PC-3 (cell line): ENCODE results near the gene CHAC1. TPM values are rescaled to one million over a fixed set of nuclear protein-coding genes. Genes with fewer than 3 reads are reported as not detected.

ENCODE experiments used
- ATAC-seq: fragments of 200-7000 bp; cut with Tn5 transposase; 2 replicates; pipeline ENCODE4 v1.9.1; 2020; ENCODE audit warnings: mild to moderate bottlenecking, moderate library complexity
- BruUV-seq: library from RNA; stranded (reverse); fragments of 400-500 nt; replicated peaks from 2 replicates; lab custom pipeline; 2021; lab: Mats Ljungman, UMichigan
- CTCF ChIA-PET: fragments of 300-600 bp; sonication (Branson Sonifier 250); formaldehyde crosslinking; loops from one replicate; lab custom pipeline; 2022; ENCODE audit warnings: antibody characterized with exemption; lab: Charles Lee
- POLR2A ChIA-PET: fragments of 300-600 bp; sonication (Branson Sonifier 250); formaldehyde crosslinking; loops from one replicate; lab custom pipeline; 2022; ENCODE audit warnings: antibody characterized with exemption; ENCODE audit not compliant: unreplicated experiment; lab: Charles Lee
- DNase-seq: peaks from one replicate; pipeline ENCODE4 v3.0.0-alpha.2; 2015
- H2AFZ ChIP-seq: fragments of 300-600 bp; sonication (generic); 2 replicates; pipeline ENCODE4 v1.6.0; 2016; ENCODE audit warnings: antibody characterized with exemption, low read length
- H3F3A ChIP-seq: fragments of 300-600 bp; sonication (generic); one replicate; pipeline ENCODE4 v1.6.0; 2017; ENCODE audit warnings: antibody characterized with exemption, low read length, control low read depth, mild to moderate bottlenecking; ENCODE audit not compliant: unreplicated experiment
- H3K27ac ChIP-seq: fragments of 300-600 bp; sonication (generic); 2 replicates; pipeline ENCODE4 v1.5.1; 2016; ENCODE audit warnings: mild to moderate bottlenecking, low read length
- H3K27me3 ChIP-seq: fragments of 300-600 bp; sonication (generic); 2 replicates; pipeline ENCODE4 v1.6.1; 2016; ENCODE audit warnings: low read length, mixed read lengths
- H3K36me3 ChIP-seq: fragments of 300-600 bp; sonication (generic); 2 replicates; pipeline ENCODE4 v1.6.1; 2016; ENCODE audit warnings: low read depth, mixed run types, low read length, mixed read lengths
- H3K4me1 ChIP-seq: fragments of 300-600 bp; sonication (generic); 2 replicates; pipeline ENCODE4 v1.5.1; 2016; ENCODE audit warnings: low read length; ENCODE audit not compliant: insufficient read depth
- H3K4me2 ChIP-seq: fragments of 300-600 bp; sonication (generic); 2 replicates; pipeline ENCODE4 v1.6.0; 2016; ENCODE audit warnings: low read length
- H3K4me3 ChIP-seq: fragments of 300-600 bp; sonication (generic); 2 replicates; pipeline ENCODE4 v1.5.1; 2016; ENCODE audit warnings: mild to moderate bottlenecking, low read length, mixed read lengths
- H3K79me2 ChIP-seq: fragments of 300-600 bp; sonication (generic); 2 replicates; pipeline ENCODE4 v1.6.1; 2017; ENCODE audit warnings: low read length, mixed read lengths
- H3K9ac ChIP-seq: fragments of 300-600 bp; sonication (generic); 2 replicates; pipeline ENCODE4 v1.6.0; 2016; ENCODE audit warnings: mild to moderate bottlenecking, low read length
- H3K9me2 ChIP-seq: fragments of 300-600 bp; sonication (generic); replicated peaks from 2 replicates; pipeline ENCODE4 v1.6.1; 2016; ENCODE audit warnings: mixed run types, low read length, mixed read lengths
- H3K9me3 ChIP-seq: fragments of 300-600 bp; sonication (generic); 2 replicates; pipeline ENCODE4 v1.6.1; 2016; ENCODE audit warnings: low read length, mixed read lengths
- H4K20me1 ChIP-seq: fragments of 300-600 bp; sonication (generic); 2 replicates; pipeline ENCODE4 v1.6.1; 2016; ENCODE audit warnings: low read length, mixed read lengths
- CTCF ChIP-seq: fragments of 300-600 bp; sonication (generic); conservative IDR thresholded peaks from 2 replicates; pipeline ENCODE4 v1.5.1; 2017; ENCODE audit warnings: antibody characterized with exemption, low read depth, mild to moderate bottlenecking, low read length
- EZH2 ChIP-seq: fragments of 300-600 bp; sonication (generic); IDR thresholded peaks from one replicate; pipeline ENCODE4 v1.6.1; 2017; ENCODE audit warnings: antibody characterized with exemption, mild to moderate bottlenecking, low read length; ENCODE audit not compliant: unreplicated experiment
- EZH2phosphoT487 ChIP-seq: fragments of 300-600 bp; sonication (generic); IDR thresholded peaks from 2 replicates; pipeline ENCODE4 v1.6.1; 2018; ENCODE audit warnings: mild to moderate bottlenecking, antibody characterized with exemption, low read length, borderline replicate concordance
- intact Hi-C: fragments of 100-400 bp; cut with micrococcal nuclease; formaldehyde crosslinking; loops from 2 replicates; pipeline ENCODE4 v1.9.0; 2023
- total RNA-seq: library from RNA; depleted of rRNA; stranded (reverse); fragments of >200 nt; gene quantifications from 2 replicates; pipeline ENCODE4 v1.2.3, GENCODE V29; 2014

Gene CHAC1
- total RNA-seq, 1 experiment from 2014 or later = 13.3 TPM

- H2AFZ ChIP-seq = no peak overlapping the region
These were observed 16.3 kb upstream of the CHAC1 start for GRCh38 chr15:40936709-40937666.

GRCh38 chr15:40937762-40938535 is 15.3 kb upstream of the CHAC1 start:
- Histone ChIP-seq H3F3A (no peaks in the 10 kb centered on the region), H4K20me1 (no peaks in the 10 kb centered on the region), H3K9ac (no peak overlapping the region), H3K4me3 (no peak overlapping the region), H3K79me2 (no peaks in the 10 kb centered on the region), H3K36me3 (no peaks in the 10 kb centered on the region), H2AFZ (no peak overlapping the region), H3K9me3 (no peaks in the 10 kb centered on the region), H3K27ac (no peak overlapping the region), H3K4me2 (no peak overlapping the region), H3K27me3 (no peaks in the 10 kb centered on the region), H3K9me2 (no peaks in the 10 kb centered on the region), H3K4me1 (peaks cover 43% of the 10 kb centered on the region)
- ChIA-PET POLR2A (no interaction called here), CTCF (no interaction called here)
- no peak for TF ChIP-seq EZH2
- TF ChIP-seq CTCF = peak; percentile 76
- no peak for TF ChIP-seq EZH2phosphoT487
- DNase-seq (peak; percentile 79), ATAC-seq (peak; percentile 34)
- intact Hi-C loops = loop anchor here (10.0 kb wide), 1 partner anchor 247 kb away; no protein-coding TSS in a partner anchor
- BruUV-seq = no TSS peak

More at GRCh38 chr15:40936709-40937666, 16.3 kb upstream of the CHAC1 start:
- H3K27me3 ChIP-seq = no peaks in the 10 kb centered on the region
- DNase-seq = no peak
- no peaks in the 10 kb centered on the region for H3K9me2 ChIP-seq
- no peaks in the 10 kb centered on the region for H3K79me2 ChIP-seq
- H3K9me3 ChIP-seq = no peaks in the 10 kb centered on the region
- POLR2A ChIA-PET = no interaction called here
- no peaks in the 10 kb centered on the region for H4K20me1 ChIP-seq
- H3K4me3 ChIP-seq = no peak overlapping the region
- H3K4me2 ChIP-seq = no peak overlapping the region
- intact Hi-C loops = loop anchor here (10.0 kb wide), 1 partner anchor 248 kb away; no protein-coding TSS in a partner anchor
- no peaks in the 10 kb centered on the region for H3K36me3 ChIP-seq
- H3F3A ChIP-seq = no peaks in the 10 kb centered on the region
- no peak overlapping the region for H3K27ac ChIP-seq
- no peak overlapping the region for H3K9ac ChIP-seq
- ATAC-seq = no peak
- peaks cover 38% of the 10 kb centered on the region for H3K4me1 ChIP-seq
- no TSS peak for BruUV-seq
- TF ChIP-seq EZH2 (no peak), EZH2phosphoT487 (no peak)
- CTCF ChIA-PET = no interaction called here

GRCh38 chr15:40938536-40938870 is 14.8 kb upstream of the CHAC1 start:
- Histone ChIP-seq H3K9me3 (no peaks in the 10 kb centered on the region), H3K9ac (no peak overlapping the region), H3K4me1 (peaks cover 38% of the 10 kb centered on the region), H3K27ac (no peak overlapping the region), H4K20me1 (no peaks in the 10 kb centered on the region), H3F3A (no peaks in the 10 kb centered on the region), H3K4me2 (no peak overlapping the region), H3K79me2 (no peaks in the 10 kb centered on the region), H2AFZ (no peak overlapping the region), H3K9me2 (no peaks in the 10 kb centered on the region), H3K27me3 (no peaks in the 10 kb centered on the region), H3K4me3 (no peak overlapping the region), H3K36me3 (no peaks in the 10 kb centered on the region)
- no peak for DNase-seq
- no peak for ATAC-seq
- POLR2A ChIA-PET = no interaction called here
- no TSS peak for BruUV-seq
- TF ChIP-seq EZH2 = no peak
- intact Hi-C loops = loop anchor here (10.0 kb wide), 1 partner anchor 246 kb away; no protein-coding TSS in a partner anchor
- CTCF ChIA-PET = no interaction called here
